Esophagus muscularis mucosa (tissue), 4 donors: ENCODE measurements around the gene RAP2B. TPM values are rescaled to one million over a fixed set of nuclear protein-coding genes. Genes with fewer than 3 reads are reported as not detected.
A peak's percentile ranks its signal among the peaks of the same experiment; 100 is the strongest.
"Not testable (repeated sequence)": the region's sequence is repeated elsewhere in the genome, so short reads cannot be mapped to it uniquely, and the experiment has no call there.

Source experiments
- DNase-seq: peaks from one replicate; pipeline ENCODE4 v3.0.0-alpha.2; 2017; ENCODE audit errors: extremely low spot score
- H3K27ac ChIP-seq, 4 donors: fragments of 200-600 bp; sonication (generic); replicated peaks in 1 of 4; 1 replicate in 3 of 4; 2 replicates in 1 of 4; pipeline ENCODE4 v1.5.1; 2016 to 2019; ENCODE audit warnings: mild to moderate bottlenecking in 1 of 4
- H3K27me3 ChIP-seq, 4 donors: fragments of 200-600 bp; sonication (generic); one replicate each; pipeline versions ENCODE4 v1.5.1 to v1.6.0; 2016 to 2019
- H3K36me3 ChIP-seq, 4 donors: fragments of 200-600 bp; sonication (generic); one replicate each; pipeline ENCODE4 v1.5.1; 2016 to 2019
- H3K4me1 ChIP-seq, 4 donors: fragments of 200-600 bp; sonication (generic); one replicate each; pipeline ENCODE4 v1.5.1; 2016 to 2019
- H3K4me3 ChIP-seq, 4 donors: fragments of 200-600 bp; sonication (generic); 1 replicate in 2 of 4; 2 replicates in 2 of 4; pipeline ENCODE4 v1.5.1; 2016 to 2019; ENCODE audit warnings: mild to moderate bottlenecking in 4 of 4, moderate library complexity in 1 of 4
- H3K9me3 ChIP-seq, 4 donors: fragments of 200-600 bp; sonication (generic); 1 replicate in 3 of 4; 2 replicates in 1 of 4; pipeline ENCODE4 v1.5.1; 2016 to 2019
- EP300 ChIP-seq: sonication (generic); formaldehyde crosslinking; IDR thresholded peaks from one replicate; pipeline ENCODE4 v1.6.1; 2017; ENCODE audit warnings: antibody characterized with exemption
- POLR2A ChIP-seq: fragments of 450-650 bp; IDR thresholded peaks from one replicate; pipeline ENCODE4 v1.6.1; 2017; ENCODE audit warnings: antibody characterized with exemption, moderate library complexity, mild to moderate bottlenecking, low read depth
- POLR2AphosphoS5 ChIP-seq, 2 donors: sonication (generic); formaldehyde crosslinking; IDR thresholded peaks; one replicate each; pipeline ENCODE4 v1.6.1; 2017; ENCODE audit warnings: antibody characterized with exemption in 2 of 2
- WGBS: methylation state at CpG from one replicate; pipeline ENCODE4 v1.1.5; 2018; 5-methylcytosine and 5-hydroxymethylcytosine counted together
- intact Hi-C: fragments of 100-400 bp; cut with DNase I; formaldehyde crosslinking; loops from one replicate; pipeline ENCODE4 v1.15.1; 2023
- total RNA-seq, 4 donors: library from RNA; depleted of rRNA; stranded (reverse); fragments of >200 nt; gene quantifications; one replicate each; pipeline versions ENCODE4 v1.1.0 to v1.2.1, GENCODE V29; 2016
- TF ChIP-seq, protein P1 (sequence below), 3 experiments: fragments of 200-600 bp in 2 of 3; fragments of 450-650 bp in 1 of 3; sonication (generic) in 2 of 3; IDR thresholded peaks; one replicate each; pipeline ENCODE4 v1.5.1; 2017 to 2019; ENCODE audit warnings: antibody characterized with exemption in 3 of 3, mild to moderate bottlenecking in 2 of 3, moderate library complexity in 1 of 3

The RAP2B gene
- total RNA-seq, 4 donors from 2014 or later, result 11.0 to 16.1 (median 11.2) TPM

GRCh38 chr3:153146191-153147053 lies 15.6 kb upstream of the RAP2B start:
- no peak overlapping the region for H3K4me3 ChIP-seq
- H3K27ac ChIP-seq, result no peak overlapping the region
- no peak for DNase-seq
- TF ChIP-seq, protein P1, sequence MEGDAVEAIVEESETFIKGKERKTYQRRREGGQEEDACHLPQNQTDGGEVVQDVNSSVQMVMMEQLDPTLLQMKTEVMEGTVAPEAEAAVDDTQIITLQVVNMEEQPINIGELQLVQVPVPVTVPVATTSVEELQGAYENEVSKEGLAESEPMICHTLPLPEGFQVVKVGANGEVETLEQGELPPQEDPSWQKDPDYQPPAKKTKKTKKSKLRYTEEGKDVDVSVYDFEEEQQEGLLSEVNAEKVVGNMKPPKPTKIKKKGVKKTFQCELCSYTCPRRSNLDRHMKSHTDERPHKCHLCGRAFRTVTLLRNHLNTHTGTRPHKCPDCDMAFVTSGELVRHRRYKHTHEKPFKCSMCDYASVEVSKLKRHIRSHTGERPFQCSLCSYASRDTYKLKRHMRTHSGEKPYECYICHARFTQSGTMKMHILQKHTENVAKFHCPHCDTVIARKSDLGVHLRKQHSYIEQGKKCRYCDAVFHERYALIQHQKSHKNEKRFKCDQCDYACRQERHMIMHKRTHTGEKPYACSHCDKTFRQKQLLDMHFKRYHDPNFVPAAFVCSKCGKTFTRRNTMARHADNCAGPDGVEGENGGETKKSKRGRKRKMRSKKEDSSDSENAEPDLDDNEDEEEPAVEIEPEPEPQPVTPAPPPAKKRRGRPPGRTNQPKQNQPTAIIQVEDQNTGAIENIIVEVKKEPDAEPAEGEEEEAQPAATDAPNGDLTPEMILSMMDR (IDR thresholded peaks at IDR 0.05), result no peak
- TF ChIP-seq POLR2A (no peak), POLR2AphosphoS5 (IDR thresholded peaks at IDR 0.05) (no peak), EP300 (no peak)
- intact Hi-C loops, result no loop called here
- no peaks in the 10 kb centered on the region for H3K27me3 ChIP-seq
- H3K36me3 ChIP-seq, result no peaks in the 10 kb centered on the region
- H3K4me1 ChIP-seq, result no peaks in the 10 kb centered on the region
- no peaks in the 10 kb centered on the region for H3K9me3 ChIP-seq
- WGBS, result 91% methylated on average over 6 of the region's 6 CpGs

- H3K4me1 ChIP-seq, result no peaks in the 10 kb centered on the region
- intact Hi-C loops, result no loop called here
- DNase-seq, result no peak
- 69% methylated on average over 2 of the region's 2 CpGs for WGBS
- no peaks in the 10 kb centered on the region for H3K27me3 ChIP-seq
- no peaks in the 10 kb centered on the region for H3K9me3 ChIP-seq
- H3K4me3 ChIP-seq, result no peak overlapping the region
- H3K36me3 ChIP-seq, result no peaks in the 10 kb centered on the region
- no peak overlapping the region for H3K27ac ChIP-seq
- TF ChIP-seq, protein P1 (IDR thresholded peaks at IDR 0.05), result no peak
- no peak for TF ChIP-seq POLR2A
- no peak for TF ChIP-seq EP300
- no peak for TF ChIP-seq POLR2AphosphoS5 (IDR thresholded peaks at IDR 0.05)
These were observed 11.0 kb upstream of the RAP2B start for GRCh38 chr3:153150991-153151390.

- H3K4me1 ChIP-seq, H3K4me3 ChIP-seq, H3K9me3 ChIP-seq, H3K27me3 ChIP-seq, intact Hi-C loops, DNase-seq, H3K27ac ChIP-seq, H3K36me3 ChIP-seq: not testable (repeated sequence)
- 100% methylated on average over 2 of the region's 29 CpGs for WGBS
These were observed 6.2 kb upstream of the RAP2B start for GRCh38 chr3:153155786-153156185.

DNA sequence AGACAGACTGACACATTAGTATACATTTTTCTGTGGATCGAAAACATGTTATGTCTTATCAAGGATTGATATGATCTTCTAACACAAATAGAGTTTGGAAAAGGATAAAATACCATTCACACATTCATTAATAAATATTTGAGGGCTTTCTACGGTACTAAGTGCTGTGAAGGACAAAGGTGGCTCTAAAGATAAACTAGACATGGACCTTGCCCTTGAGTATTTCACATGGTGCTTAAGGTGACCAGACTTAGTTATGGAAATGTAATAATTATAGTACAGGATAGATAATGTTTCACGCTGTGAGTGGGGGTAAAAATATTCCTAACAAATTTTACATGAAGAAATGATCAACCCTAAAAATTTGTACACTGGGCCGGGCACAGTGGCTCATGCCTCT lies 3.8 kb upstream of the RAP2B start:
- Histone ChIP-seq H3K36me3 (no peaks in the 10 kb centered on the region), H3K4me3 (no peak overlapping the region), H3K27me3 (no peaks in the 10 kb centered on the region), H3K9me3 (no peaks in the 10 kb centered on the region), H3K4me1 (peaks cover 5 to 8% (median 7%) of the 10 kb centered on the region in 4 donors), H3K27ac (no peak overlapping the region)
- no peak for DNase-seq
- intact Hi-C loops, result no loop called here
- no peak for TF ChIP-seq POLR2A
- TF ChIP-seq, protein P1 (IDR thresholded peaks at IDR 0.05), result no peak
- TF ChIP-seq EP300, result no peak
- no peak for TF ChIP-seq POLR2AphosphoS5 (IDR thresholded peaks at IDR 0.05)
- WGBS, result 93% methylated on average over 4 of the region's 4 CpGs

GRCh38 chr3:153158961-153159735 lies 2.9 kb upstream of the RAP2B start:
- Histone ChIP-seq H3K27me3 (no peaks in the 10 kb centered on the region), H3K36me3 (no peaks in the 10 kb centered on the region), H3K4me1 (peaks cover 5 to 16% (median 12%) of the 10 kb centered on the region in 4 donors), H3K27ac (peak overlapping the region in 3 of 4 donors; percentile 90 to 98 (median 95)), H3K4me3 (no peak overlapping the region), H3K9me3 (no peaks in the 10 kb centered on the region)
- TF ChIP-seq POLR2AphosphoS5 (IDR thresholded peaks at IDR 0.05) (no peak), EP300 (no peak), POLR2A (no peak)
- TF ChIP-seq, protein P1 (IDR thresholded peaks at IDR 0.05), result no peak
- no peak for DNase-seq
- intact Hi-C loops, result no loop called here
- 87% methylated on average over 9 of the region's 9 CpGs for WGBS
